ENCODE data around the gene RPTOR. TPM values are rescaled to one million over a fixed set of nuclear protein-coding genes. Genes with fewer than 3 reads are reported as not detected.

The RPTOR gene
- total and polyA plus RNA-seq, 2 donors (not counting 3 experiments of a cell fraction or from before 2014, with no cell fraction given) = 10.7 to 41.8 TPM

DNA sequence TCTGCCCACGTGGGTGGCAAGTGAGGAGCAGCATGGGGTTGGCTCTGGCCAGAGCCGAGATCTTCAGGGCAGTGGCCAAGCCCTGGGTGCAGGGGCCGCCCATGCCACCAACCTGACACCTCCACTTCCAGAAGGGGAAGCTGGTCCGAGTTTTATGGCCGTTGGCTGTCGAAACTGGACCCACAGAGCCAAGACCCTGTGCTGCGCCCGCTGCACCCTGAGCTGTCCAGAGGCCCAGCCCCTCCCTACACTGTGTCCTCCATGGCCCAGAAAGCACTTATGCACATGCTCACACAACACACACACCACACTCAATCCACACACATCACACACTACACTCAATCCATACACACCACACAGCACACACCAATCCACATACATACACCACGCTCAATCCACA is 33.9 kb upstream of the RPTOR start:
- TF ChIP-seq CTCF (IDR thresholded peaks at IDR 0.05; ENCODE audit: extremely low read depth in 1 of 2, insufficient read depth in 1 of 2, low read depth in 1 of 2, low read length in 2 of 2) (no peak), POLR2A (IDR thresholded peaks at IDR 0.05; ENCODE audit: low read depth, low read length) (no peak), JUN (IDR thresholded peaks at IDR 0.05; ENCODE audit: borderline replicate concordance, insufficient read depth, insufficient read length, low read depth) (no peak), POLR2AphosphoS5 (IDR thresholded peaks at IDR 0.05; ENCODE audit: insufficient read depth, low read depth, low read length) (no peak)
- POLR2A ChIA-PET = no interaction called here
- Histone ChIP-seq H3K36me3 (ENCODE audit: control insufficient read depth in 2 of 2, extremely low read depth in 1 of 2, insufficient read depth in 2 of 2, low read length in 2 of 2) (no peaks in the 10 kb centered on the region), H4K20me1 (replicated peaks; ENCODE audit: control insufficient read depth, extremely low read depth, insufficient read depth, low read length) (no peaks in the 10 kb centered on the region), H3K9me3 (replicated peaks; ENCODE audit: control insufficient read depth, insufficient read depth, low read length) (no peaks in the 10 kb centered on the region), H3K9ac (replicated peaks; ENCODE audit: extremely low read depth, insufficient read depth, low read length) (no peak overlapping the region), H3K27ac (ENCODE audit: insufficient read depth, low read depth, low read length) (no peak overlapping the region), H3K4me2 (ENCODE audit: insufficient read depth, low read length) (no peak overlapping the region), H3K9me1 (replicated peaks; ENCODE audit: control insufficient read depth, extremely low read depth, insufficient read depth, low read length) (no peaks in the 10 kb centered on the region), H3K4me1 (ENCODE audit: control insufficient read depth, extremely low read depth, insufficient read depth, low read length) (no peaks in the 10 kb centered on the region), H3K79me2 (ENCODE audit: control insufficient read depth, insufficient read depth, low read length) (no peaks in the 10 kb centered on the region), H3K4me3 (replicated peaks in 1 of 3; ENCODE audit: insufficient read depth in 1 of 3, low read depth in 1 of 3, low read length in 3 of 3) (no peak overlapping the region), H3K27me3 (ENCODE audit: control insufficient read depth in 2 of 2, insufficient read depth in 2 of 2, low read length in 2 of 2) (peaks cover 0 to 5% of the 10 kb centered on the region in 2 experiments), H2AFZ (ENCODE audit: low read depth, low read length) (no peak overlapping the region)
- dilution Hi-C loops (cut with MboI; ENCODE audit: extremely low pct_ligation_motif_present, low sequenced_read_pairs) (no loop called here), intact Hi-C loops (cut with micrococcal nuclease) (no loop called here)
- no TSS peak for BruUV-seq (replicated peaks)
- FAIRE-seq (no peak), DNase-seq (ENCODE audit: low read depth, low spot score) (no peak)
- CTCF ChIA-PET = no interaction called here

DNA sequence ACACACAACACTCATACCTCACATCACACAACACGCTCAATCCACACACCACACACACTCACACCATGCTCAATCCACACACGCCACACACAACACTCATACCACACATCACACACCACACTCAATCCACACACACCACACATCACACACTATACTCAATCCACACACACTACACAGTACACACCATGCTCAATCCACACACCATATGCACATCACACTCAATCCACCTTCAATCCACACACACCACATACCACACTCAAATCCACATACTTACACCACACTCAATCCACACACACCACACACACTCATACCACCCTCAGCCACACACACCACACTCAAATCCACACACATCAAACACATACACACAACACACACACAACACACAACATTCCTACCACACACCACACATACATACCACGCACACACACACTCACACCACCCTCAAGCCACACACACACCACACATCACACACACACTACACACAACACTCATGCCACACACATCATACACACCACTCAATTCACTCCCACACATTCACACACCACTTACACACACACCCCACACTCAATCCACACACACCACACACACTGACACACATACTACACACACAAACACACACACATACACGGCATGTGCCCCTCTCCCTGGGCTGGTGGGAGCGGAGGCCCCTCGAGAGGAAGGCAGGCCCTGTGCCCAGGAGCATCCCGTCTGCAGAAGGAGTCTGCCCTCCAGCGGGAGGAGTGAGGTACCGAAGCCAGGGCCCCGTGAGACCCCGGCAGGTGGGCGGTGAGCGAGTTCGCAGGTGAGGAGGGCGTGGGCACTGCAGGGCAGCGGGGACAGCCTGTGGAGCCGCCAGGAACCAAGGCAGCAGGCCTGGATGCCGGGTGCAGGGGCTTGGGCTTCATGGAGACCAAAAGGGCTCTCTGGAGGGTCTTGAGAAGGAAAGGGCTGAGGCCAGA is 33.1 kb upstream of the RPTOR start:
- Histone ChIP-seq H3K9ac (replicated peaks; ENCODE audit: extremely low read depth, insufficient read depth, low read length) (no peak overlapping the region), H3K4me2 (ENCODE audit: insufficient read depth, low read length) (no peak overlapping the region), H3K9me3 (replicated peaks; ENCODE audit: control insufficient read depth, insufficient read depth, low read length) (no peaks in the 10 kb centered on the region), H4K20me1 (replicated peaks; ENCODE audit: control insufficient read depth, extremely low read depth, insufficient read depth, low read length) (no peaks in the 10 kb centered on the region), H3K4me3 (replicated peaks in 1 of 3; ENCODE audit: insufficient read depth in 1 of 3, low read depth in 1 of 3, low read length in 3 of 3) (no peak overlapping the region), H3K36me3 (ENCODE audit: control insufficient read depth in 2 of 2, extremely low read depth in 1 of 2, insufficient read depth in 2 of 2, low read length in 2 of 2) (no peaks in the 10 kb centered on the region), H3K9me1 (replicated peaks; ENCODE audit: control insufficient read depth, extremely low read depth, insufficient read depth, low read length) (no peaks in the 10 kb centered on the region), H3K27me3 (ENCODE audit: control insufficient read depth in 2 of 2, insufficient read depth in 2 of 2, low read length in 2 of 2) (peaks cover 0 to 5% of the 10 kb centered on the region in 2 experiments), H3K4me1 (ENCODE audit: control insufficient read depth, extremely low read depth, insufficient read depth, low read length) (no peaks in the 10 kb centered on the region), H3K79me2 (ENCODE audit: control insufficient read depth, insufficient read depth, low read length) (no peaks in the 10 kb centered on the region), H2AFZ (ENCODE audit: low read depth, low read length) (no peak overlapping the region), H3K27ac (ENCODE audit: insufficient read depth, low read depth, low read length) (no peak overlapping the region)
- BruUV-seq (replicated peaks) = no TSS peak
- ChIA-PET CTCF (no interaction called here), POLR2A (no interaction called here)
- FAIRE-seq (no peak), DNase-seq (ENCODE audit: low read depth, low spot score) (no peak)
- dilution Hi-C loops (cut with MboI; ENCODE audit: extremely low pct_ligation_motif_present, low sequenced_read_pairs) = no loop called here
- intact Hi-C loops (cut with micrococcal nuclease) = no loop called here
- TF ChIP-seq POLR2A (IDR thresholded peaks at IDR 0.05; ENCODE audit: low read depth, low read length) = no peak
- no peak for TF ChIP-seq CTCF (IDR thresholded peaks at IDR 0.05; ENCODE audit: extremely low read depth in 1 of 2, insufficient read depth in 1 of 2, low read depth in 1 of 2, low read length in 2 of 2)
- no peak for TF ChIP-seq FOS (IDR thresholded peaks at IDR 0.05; ENCODE audit: borderline replicate concordance, insufficient read depth, low read length)
- TF ChIP-seq MAX (IDR thresholded peaks at IDR 0.05; ENCODE audit: insufficient read depth, insufficient read length) = no peak
- TF ChIP-seq JUN (IDR thresholded peaks at IDR 0.05; ENCODE audit: borderline replicate concordance, insufficient read depth, insufficient read length, low read depth) = no peak
- no peak for TF ChIP-seq POLR2AphosphoS5 (IDR thresholded peaks at IDR 0.05; ENCODE audit: insufficient read depth, low read depth, low read length)
- no peak for TF ChIP-seq GATA2 (IDR thresholded peaks at IDR 0.05; ENCODE audit: insufficient read depth, insufficient read length, low read depth, low read length)
- no peak for TF ChIP-seq MYC (IDR thresholded peaks at IDR 0.05; ENCODE audit: low read depth, low read length)
- TF ChIP-seq EZH2 (IDR thresholded peaks at IDR 0.05; ENCODE audit: borderline replicate concordance, low read depth, low read length, severe bottlenecking) = no peak

Data from endothelial cell of umbilical vein (primary cell).